ENCODE measurements around the gene DHX9.

The DHX9 gene

GRCh38 chr1:182841368-182841988, 2.3 kb downstream of the DHX9 start:
- peak; percentile 9 for DNase-seq (ENCODE audit: low spot score)

DNA sequence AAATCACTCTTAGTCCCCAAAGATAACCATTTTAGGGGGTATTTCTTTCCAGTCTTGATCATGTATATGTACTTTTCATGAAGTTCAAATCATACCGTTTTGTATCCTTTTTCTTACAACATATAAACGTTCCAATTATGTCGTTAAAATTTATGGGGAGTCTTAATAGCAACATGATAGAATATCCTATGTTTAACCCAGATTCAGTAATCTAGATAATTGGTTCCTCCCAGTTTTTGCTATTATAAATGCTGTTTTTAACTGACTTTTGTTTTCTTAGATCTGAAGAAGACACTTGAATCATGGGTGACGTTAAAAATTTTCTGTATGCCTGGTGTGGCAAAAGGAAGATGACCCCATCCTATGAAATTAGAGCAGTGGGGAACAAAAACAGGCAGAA, 3.1 kb downstream of the DHX9 start:
- no peak for DNase-seq (ENCODE audit: low spot score)

- DNase-seq (ENCODE audit: low spot score): no peak
These were observed 6.2 kb downstream of the DHX9 start for GRCh38 chr1:182845379-182845778.

DNA sequence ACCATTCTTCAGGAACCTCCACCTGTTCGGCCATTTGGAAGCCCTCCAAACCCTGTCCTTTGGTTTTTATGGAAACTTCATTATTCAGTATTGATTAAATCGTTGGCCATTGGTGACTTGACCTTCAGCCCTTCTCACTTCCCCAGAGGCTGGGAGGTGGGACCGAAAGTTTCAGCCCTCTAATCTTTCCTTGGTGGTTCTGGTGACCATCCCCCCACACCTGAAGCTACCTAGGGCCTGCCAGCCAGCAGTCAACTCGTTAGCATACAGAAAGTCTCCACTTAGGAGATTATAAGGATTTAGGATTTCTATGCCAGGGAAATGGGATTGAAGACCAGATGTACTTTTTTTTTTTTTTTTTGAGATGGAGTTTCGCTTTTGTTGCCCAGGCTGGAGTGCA, 6.7 kb downstream of the DHX9 start:
- DNase-seq (ENCODE audit: low spot score): no peak

GRCh38 chr1:182847105-182847504, 8.0 kb downstream of the DHX9 start:
- DNase-seq (ENCODE audit: low spot score): no peak

- DNase-seq (ENCODE audit: low spot score): no peak
These were observed 9.6 kb downstream of the DHX9 start for GRCh38 chr1:182848736-182849135.

DNA sequence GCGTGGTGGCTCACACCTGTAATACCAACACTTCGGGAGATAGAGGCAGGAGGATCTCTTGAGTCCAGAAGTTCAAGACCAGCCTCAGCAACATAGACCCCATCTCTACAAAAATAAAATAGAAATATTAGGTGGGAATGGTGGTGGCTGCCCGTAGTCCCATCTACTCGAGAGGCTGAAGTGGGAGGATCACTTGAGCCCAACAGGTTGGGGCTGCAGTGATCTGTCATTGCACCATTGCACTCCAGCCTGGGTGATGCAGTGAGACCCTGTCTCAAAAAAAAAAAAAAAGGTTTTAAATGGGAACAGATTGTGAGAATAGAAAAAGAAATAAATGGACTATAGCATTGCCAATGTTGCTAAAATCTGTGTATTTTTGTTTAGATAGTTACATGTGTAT, 11.2 kb downstream of the DHX9 start:
- DNase-seq (ENCODE audit: low spot score): no peak

DNA sequence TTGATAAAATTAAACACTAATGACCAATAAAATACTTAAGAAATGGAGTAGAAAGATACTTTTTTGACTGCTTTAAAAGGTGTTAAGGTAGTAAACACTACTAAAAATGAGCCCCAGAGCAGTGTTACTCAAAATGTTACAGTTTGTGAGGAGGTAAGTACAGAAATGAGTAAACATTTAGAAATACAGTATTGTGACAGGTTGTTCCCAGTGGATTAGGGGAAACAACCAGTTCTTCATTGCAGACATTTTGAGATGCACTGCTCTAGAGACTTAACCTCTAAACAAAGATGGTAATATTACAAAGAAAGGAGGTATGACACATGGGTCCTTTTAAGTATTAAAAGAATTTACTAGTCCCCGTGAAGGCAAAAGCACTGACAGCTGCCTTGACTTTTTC, 12.7 kb downstream of the DHX9 start:
- no peak for DNase-seq (ENCODE audit: low spot score)

DNA sequence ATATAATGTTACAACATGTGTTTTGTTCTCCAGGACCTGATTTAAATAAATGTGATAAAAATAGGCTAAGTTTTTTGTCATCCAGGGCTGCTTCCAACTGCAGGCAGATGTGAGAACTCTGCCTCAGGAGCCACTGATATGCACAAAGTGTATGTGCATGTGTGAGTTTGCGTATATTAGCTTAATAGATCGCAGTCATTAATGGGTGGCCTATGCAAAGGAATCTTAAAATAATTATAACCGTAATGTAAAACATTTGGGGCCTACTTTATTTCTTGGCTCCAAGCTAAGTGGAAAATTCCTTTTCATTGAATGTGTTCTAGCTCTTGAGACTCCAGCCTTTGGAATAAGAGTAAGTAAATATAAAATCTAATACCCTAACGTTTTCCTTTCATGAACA, 16.8 kb downstream of the DHX9 start:
- no peak for DNase-seq (ENCODE audit: low spot score)

DNA sequence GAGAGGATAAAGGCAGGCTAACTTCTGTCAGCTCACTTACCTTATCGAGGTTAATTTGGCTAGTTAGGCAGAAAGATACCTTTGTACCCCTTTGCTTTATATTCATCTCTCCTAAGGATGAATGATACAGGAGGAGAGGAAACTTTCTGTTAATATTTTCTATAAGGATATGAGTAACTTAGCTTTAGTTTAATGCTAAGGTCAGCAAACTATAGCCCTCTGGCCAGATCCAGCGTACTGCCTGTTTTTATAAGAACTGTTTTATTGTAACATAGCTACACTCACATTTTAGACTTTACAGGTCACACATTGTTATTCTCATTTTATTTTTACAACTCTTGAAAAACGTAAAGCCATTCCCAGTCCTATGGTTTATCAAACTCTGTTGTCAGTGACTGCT, 18.1 kb downstream of the DHX9 start:
- no peak for DNase-seq (ENCODE audit: low spot score)

GRCh38 chr1:182860658-182861057, 21.5 kb downstream of the DHX9 start:
- DNase-seq (ENCODE audit: low spot score): no peak

GRCh38 chr1:182861994-182862393, 22.8 kb downstream of the DHX9 start:
- no peak for DNase-seq (ENCODE audit: low spot score)

DNA sequence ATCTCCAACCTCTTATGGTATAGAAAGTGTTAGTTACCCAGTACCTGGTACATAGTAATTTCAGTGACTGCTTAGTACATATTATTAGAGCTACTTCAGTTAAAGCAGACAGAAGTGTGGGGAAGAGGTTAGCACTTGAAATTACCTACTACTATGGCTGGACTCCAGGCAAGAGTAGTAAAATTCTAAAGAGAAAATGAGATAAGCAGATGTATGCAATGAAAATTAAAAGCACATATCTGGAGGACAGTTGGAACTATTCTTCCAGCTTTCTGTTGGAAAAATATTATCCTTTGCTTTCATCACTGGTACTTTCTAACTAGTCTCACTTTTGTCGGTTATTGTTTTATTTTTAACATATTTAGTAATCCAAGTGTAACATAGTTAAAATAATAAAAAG, 23.7 kb downstream of the DHX9 start:
- no peak for DNase-seq (ENCODE audit: low spot score)

GRCh38 chr1:182863940-182864339, 24.8 kb downstream of the DHX9 start:
- DNase-seq (ENCODE audit: low spot score): no peak

DNA sequence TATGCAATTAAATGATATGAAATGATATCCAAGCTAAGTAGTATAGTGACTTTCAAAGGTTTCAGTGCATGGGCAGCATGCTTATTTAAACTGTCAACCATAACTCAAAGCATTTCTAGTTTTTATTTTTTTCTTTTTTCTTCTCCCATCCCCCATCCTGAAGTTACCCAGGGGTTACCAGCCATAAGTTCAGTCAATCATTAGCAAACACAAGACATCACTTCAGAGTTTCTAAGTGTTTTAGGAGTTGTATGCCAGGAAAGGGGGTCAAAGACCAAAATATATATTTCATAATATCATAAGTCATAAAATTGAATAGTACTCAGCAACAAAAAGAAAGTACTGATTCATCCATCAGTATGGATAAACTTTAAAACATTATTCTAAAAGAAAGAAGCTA, 28.7 kb downstream of the DHX9 start:
- no peak for DNase-seq (ENCODE audit: low spot score)

GRCh38 chr1:182869241-182869666, 30.1 kb downstream of the DHX9 start:
- DNase-seq (ENCODE audit: low spot score): no peak

DNA sequence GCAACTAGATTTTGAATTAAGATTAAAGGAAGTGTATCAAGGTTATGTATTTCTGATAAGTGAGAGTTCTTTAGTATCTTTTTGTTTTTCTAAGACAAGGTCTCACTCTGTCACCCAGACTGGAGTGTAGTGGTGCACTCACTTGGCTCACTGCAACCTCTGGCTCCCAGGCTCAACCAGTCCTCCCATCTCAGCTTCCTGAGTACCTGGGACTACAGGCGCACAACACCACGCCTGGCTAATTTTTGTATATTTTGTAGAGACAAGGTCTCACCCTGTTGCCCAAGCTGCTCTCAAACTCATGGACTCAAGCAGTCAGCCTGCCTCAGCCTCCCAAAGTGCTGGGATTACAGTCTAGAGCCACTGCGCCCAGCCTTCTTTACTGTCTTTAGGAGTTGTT, 33.7 kb downstream of the DHX9 start:
- DNase-seq (ENCODE audit: low spot score): no peak

DNA sequence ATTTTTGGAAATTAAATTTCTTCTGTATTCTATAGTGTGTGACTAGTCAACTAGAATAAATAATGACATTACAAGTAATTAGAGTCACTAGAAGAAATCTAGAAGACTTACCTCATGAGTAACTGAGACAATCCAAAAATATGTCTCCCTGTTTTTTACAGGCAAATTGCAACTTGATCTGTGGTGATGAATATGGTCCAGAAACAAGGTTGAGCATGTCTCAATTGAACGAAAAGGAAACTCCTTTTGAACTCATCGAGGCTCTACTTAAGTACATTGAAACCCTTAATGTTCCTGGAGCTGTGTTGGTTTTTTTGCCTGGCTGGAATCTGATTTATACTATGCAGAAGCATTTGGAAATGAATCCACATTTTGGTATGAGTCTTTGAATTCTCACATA, 36.7 kb downstream of the DHX9 start:
- no peak for DNase-seq (ENCODE audit: low spot score)

- DNase-seq (ENCODE audit: low spot score): no peak
These were observed 38.2 kb downstream of the DHX9 start for GRCh38 chr1:182877331-182877730.

DNA sequence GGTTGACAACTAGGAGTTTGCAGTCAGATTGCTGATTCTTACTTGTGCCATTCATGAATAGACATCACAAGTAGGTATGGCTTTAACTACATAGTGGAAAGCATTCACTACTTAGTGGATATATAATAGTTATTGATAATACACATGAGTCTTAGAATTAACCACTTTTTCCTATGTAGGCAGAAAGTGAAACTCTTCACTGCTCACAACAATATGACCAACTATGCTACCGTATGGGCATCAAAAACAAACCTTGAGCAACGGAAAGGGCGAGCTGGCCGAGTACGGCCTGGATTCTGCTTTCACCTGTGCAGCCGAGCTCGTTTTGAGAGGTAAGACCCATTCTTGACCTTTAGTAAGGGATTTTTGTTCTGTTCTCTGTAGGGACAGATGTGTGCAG, 38.7 kb downstream of the DHX9 start:
- no peak for DNase-seq (ENCODE audit: low spot score)

DNA sequence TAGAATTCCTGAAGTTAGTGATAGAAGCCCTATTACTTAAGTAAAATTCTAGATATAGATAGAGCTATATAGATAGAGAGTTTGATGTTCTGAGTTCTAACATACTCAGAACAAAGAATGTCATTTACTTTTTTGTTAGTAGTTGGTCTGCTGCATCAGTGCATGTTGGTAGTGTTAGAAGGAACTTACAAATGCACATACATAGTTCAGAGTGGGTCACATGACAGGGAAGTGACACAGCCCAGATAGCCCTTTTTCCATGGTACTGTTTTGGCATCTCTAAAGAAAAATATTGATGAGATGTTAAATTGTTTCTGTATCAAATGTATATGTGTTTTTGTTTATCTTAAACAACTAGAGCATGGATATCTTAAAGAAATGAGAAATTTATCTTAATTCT, 45.7 kb downstream of the DHX9 start:
- no peak for DNase-seq (ENCODE audit: low spot score)

DNA sequence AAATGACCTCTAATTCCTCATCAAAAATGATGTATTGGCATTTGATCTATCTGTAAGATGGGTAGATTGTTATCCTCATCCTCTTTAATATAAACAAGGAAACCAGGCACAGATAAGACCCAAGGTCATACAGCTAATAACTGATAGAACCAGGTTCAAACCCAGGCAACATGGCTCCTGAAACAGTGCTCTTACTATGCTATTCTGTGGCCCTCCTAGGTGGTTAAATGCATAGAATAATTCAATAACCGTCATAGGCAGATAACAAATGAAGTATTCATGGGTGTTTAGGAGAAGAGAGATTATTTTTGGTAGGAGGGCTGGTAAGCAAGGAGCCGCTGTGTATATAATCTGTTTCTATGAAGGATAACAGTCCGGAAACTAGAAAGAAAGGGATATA, 46.4 kb downstream of the DHX9 start:
- DNase-seq (ENCODE audit: low spot score): no peak

DNA sequence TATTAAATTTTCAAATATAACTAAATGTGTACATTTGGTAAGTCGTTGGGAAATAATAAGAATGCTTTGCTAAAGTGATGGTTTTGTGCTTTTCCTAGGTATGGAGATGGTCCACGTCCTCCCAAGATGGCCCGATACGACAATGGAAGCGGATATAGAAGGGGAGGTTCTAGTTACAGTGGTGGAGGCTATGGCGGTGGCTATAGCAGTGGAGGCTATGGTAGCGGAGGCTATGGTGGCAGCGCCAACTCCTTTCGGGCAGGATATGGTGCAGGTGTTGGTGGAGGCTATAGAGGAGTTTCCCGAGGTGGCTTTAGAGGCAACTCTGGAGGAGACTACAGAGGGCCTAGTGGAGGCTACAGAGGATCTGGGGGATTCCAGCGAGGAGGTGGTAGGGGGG, 47.8 kb downstream of the DHX9 start:
- DNase-seq (ENCODE audit: low spot score): no peak

- peak; percentile 24 for DNase-seq (ENCODE audit: low spot score)
These were observed 49.8 kb downstream of the DHX9 start for GRCh38 chr1:182888736-182889531.

Data from AG20443 (cell line).